HT-29 (cell line): ENCODE data around the gene SIVA1. TPM values are rescaled to one million over a fixed set of nuclear protein-coding genes. Genes with fewer than 3 reads are reported as not detected.

Experiments used
- DNase-seq: peaks from one replicate; pipeline ENCODE4 v3.0.0-alpha.2; 2015; ENCODE audit warnings: low spot score
- total RNA-seq: library from RNA; depleted of rRNA; stranded (reverse); fragments of >200 nt; shearing (Covaris generic); gene quantifications from 2 replicates; pipeline ENCODE4 v1.2.3, GENCODE V29; 2014; rRNA removed

SIVA1 gene, protein sequence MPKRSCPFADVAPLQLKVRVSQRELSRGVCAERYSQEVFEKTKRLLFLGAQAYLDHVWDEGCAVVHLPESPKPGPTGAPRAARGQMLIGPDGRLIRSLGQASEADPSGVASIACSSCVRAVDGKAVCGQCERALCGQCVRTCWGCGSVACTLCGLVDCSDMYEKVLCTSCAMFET
- total RNA-seq = 243 and 250 TPM in 2 replicates

DNA sequence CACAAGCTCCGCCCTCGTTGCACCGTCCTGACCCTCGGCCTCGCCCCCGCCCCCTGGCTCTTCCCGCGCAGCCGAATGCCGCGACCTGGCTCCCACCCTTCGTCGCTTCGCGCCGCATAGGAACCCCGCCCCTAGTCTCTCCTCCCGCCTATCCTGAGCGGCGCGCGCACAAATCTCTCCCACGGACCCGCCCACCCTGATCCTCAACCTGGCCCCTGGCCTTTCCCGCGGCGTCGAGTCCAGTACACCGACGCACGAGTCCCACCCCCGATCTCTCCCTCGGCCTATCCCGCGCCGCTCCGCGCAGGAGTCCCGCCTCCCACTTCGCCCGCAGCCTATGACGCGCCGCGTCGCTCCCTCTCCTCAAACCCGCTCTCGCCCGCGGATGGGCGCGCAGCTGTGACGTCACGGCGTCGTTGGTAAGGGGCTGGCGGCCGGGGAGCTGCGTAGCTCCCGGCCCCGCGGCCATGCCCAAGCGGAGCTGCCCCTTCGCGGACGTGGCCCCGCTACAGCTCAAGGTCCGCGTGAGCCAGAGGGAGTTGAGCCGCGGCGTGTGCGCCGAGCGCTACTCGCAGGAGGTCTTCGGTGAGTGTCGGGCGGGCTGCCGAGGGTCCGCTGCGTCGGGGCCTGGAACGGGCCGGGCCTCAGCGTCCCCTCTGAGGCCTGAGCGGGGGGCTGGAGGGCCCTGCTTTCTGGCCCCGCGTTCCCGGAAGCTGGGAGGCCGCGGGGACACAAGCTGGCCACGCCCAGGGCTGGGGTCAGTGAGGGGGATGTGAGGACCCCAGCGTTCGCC is at the start of gene SIVA1:
TSS of gene SIVA1 (plus strand) at position 413 of the 793 bp plus-strand sequence. CDS start at position 468, 55 bp downstream.
- DNase-seq = peak; percentile 95

DNA sequence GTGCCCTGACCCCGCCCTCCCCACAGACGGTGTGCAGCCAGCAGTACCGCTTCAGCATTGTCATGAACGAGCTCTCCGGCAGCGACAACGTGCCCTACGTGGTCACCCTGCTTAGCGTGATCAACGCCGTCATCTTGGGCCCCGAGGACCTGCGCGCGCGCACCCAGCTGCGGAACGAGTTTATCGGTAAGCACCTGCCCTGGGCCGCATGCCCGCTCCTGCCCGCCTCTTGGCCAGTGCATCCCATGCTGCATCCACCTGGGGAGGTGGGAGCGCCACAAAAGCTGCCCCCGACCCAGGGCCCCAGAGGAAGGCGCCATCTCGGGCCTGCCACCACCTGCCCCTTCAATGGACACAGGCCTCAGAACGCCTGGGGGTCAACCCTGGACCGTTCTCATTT is 49.7 kb upstream of the SIVA1 start:
- no peak for DNase-seq

DNA sequence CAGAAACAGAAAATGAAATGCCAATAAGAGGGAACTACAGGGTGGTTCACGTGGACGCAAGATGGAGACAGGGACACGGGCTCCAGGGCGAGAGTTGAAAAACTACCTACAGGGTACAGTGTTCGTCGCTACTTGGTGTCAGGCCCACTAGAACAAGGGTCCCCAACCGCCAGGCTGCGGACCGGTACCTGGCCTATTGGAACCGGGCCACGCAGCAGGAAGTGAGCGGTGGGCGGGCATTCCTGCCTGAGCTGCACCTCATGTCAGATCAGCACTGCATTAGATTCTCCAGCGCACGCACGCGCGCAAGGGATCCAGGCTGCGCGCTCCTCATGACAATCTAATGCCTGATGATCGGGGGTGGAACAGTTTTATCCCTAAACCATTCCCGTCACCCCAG is 48.7 kb upstream of the SIVA1 start:
- DNase-seq = no peak

DNA sequence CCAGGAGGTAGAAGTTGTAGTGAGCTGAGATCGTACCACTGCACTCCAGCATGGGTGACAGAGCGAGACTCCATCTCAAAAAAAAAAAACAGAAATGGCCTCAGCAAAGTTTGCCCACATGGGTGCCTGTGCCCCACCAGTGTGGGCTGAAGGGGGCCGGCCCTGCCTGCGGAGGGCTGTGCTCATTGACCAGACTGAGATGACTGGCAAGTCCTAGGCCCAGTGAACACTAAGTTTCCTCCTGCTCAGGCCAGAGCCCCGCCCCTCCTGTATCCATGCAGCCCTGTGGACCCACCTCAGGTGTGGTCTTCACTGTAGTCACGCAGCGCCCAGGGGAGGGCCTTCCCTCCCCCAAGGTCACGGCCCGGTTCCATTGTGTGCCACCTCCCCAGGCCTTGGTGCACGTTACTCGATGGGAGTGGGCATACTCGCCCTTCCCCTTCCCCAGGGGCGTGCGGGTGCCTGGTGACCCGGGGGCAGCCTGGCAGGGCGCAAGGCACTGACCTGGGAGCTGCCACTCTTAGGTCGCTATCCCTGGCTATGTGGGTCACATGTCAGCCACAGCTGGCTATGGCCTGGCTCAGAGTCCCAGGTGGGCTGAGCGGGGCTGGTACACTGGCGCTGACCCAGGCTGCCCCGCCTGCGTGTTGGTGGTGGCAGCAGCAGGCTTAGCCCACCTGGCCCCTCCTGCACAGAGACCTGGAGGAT is 47.5 kb upstream of the SIVA1 start:
- DNase-seq = no peak

DNA sequence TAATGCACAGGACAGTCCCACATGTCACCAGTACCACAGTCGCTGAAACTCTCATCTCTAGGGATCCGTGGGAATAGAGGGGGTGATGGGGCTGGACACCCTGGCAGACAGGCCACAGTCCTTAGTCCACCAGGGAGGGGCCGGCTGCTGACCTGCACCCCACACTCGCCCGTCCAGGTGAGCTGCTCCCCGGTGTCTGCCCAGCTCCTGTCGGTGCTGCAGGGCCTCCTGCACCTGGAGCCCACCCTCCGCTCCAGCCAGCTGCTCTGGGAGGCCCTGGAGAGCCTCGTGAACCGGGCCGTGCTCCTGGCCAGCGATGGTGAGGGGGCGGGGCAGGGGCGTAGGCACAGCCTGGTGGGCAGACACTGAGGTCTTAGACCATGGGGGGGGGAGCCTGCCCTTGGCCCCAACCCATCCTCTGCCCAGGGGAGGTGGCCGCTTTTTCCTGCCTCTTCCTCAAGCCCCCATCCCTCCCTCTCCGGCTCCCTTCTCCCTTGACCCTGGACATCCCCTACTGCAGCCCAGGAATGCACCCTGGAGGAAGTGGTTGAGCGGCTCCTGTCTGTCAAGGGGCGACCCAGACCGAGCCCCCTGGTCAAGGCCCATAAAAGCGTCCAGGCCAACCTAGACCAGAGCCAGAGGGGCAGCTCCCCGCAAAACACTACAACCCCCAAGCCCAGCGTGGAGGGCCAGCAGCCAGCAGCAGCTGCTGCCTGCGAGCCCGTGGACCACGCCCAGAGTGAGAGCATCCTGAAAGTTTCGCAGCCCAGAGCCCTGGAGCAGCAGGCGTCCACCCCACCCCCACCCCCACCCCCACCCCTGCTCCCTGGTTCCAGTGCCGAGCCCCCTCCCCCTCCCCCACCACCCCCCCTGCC is 46.0 kb upstream of the SIVA1 start:
- DNase-seq = no peak

DNA sequence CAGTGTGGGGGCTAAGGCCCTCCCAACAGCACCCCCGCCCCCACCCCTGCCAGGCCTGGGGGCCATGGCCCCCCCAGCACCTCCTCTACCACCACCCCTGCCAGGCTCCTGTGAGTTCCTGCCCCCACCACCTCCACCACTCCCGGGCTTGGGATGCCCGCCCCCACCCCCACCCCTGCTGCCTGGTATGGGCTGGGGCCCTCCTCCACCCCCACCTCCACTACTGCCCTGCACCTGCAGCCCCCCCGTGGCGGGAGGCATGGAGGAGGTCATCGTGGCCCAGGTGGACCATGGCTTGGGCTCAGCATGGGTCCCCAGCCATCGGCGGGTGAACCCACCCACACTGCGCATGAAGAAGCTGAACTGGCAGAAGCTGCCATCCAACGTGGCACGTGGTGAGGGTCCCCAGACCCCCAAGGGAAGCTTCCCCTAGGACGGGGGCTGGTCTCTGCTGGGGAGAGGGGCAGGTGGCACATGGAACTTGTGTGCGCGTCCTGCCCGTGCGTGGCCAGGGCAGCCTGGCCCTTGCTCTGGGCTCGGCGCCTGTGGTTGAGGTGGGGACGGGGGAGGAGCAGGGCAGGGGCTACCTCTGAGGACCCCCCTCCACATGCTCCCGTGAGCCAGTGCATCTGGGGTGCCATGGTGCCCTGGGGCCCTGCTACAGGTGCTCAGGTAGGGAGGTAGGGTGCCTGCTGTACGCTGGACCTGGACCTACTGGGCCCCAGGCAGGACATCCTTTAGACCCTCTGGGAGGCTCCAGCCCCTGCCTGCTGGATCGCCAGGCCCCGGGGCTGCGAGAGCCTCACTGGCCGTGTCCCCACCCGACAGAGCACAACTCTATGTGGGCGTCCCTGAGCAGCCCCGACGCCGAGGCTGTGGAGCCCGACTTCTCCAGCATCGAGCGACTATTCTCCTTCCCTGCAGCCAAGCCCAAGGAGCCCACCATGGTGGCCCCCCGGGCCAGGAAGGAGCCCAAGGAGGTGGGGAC is 45.0 kb upstream of the SIVA1 start:
- DNase-seq = no peak

DNA sequence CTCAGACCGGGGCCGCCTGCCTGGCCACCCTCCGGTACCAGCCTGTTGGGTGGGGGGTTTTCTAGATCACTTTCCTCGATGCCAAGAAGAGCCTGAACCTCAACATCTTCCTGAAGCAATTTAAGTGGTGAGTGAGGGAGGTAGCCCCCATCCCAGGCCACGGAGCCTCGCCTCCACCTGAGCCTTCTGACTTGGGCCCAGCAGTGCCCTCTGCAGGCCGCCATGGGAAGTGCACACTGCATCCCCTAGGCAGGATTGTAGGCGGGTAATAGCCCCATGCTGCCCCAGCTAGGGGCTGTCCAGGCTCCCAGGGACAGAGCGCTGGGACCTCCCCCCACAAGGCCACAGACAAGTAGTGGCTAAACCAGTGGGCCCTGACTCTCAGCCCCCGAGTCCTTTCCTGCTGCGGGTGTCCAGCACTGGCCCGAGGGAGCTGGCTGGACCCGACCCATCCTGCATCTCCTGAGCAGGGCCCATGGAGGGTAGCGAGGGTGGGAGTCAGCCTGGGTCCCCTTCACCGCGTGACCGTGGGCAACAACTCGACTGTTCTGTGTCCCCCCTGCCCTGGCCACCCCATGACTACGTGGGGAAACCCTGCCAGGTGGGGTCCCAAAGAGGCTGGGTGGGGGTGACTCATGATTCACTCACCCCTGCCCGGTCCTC is 44.2 kb upstream of the SIVA1 start:
- DNase-seq = peak; percentile 63

DNA sequence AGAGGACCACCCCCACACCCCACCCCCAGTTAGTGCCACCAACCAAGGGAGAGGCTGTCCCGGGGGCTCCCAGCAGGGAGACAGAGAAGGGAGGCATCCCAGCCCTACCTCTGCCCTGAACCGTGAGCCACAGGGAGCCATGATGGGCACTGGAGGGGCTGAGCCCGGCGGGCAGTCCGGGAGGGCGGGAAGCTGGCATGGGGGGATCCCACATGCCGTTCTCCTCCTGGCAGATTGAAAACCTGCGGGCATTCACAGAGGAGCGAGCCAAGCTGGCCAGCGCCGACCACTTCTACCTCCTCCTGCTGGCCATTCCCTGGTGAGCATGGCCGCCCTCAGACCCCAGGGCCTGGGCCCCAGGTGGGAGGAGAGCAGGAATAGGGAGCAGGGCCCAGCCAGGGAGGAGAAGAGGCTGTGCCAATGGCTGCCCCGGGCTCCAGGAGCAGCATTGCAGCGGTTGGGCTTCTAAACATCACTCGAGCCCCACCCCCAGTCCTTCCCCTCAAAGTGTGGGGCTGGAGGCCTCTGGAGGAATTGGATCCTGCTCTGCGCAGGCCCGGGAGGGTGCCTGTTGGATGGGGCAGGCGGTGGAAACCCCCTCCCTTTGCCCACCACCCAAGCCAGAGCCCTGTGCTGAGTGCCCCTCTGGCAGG is 43.4 kb upstream of the SIVA1 start:
- DNase-seq = no peak

DNA sequence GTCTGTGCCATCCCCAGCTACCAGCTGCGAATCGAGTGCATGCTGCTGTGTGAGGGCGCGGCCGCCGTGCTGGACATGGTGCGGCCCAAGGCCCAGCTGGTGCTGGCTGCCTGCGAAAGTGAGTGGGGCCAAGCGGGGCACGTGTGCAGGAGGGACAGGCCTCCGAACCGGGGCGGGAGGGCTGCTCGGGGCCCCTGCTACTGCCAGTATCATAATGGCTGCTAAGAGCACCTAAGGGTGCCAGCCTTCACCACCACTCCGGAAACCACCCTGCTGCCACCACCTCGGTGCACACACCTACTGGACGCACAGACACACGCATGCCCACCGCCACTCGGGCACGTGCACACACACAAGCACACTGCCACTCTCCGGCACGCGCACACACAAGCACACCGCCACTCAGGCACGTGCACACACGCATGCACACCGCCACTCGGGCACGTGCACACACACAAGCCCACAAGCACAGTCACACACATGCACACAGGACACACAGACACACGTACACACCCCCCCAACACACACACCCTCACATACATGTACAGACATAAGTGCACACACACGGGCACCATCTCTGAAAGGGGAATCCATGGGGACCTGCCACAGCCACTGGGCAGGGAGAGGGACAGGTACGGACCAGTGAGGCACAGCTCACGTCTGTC is 42.7 kb upstream of the SIVA1 start:
- DNase-seq = no peak

DNA sequence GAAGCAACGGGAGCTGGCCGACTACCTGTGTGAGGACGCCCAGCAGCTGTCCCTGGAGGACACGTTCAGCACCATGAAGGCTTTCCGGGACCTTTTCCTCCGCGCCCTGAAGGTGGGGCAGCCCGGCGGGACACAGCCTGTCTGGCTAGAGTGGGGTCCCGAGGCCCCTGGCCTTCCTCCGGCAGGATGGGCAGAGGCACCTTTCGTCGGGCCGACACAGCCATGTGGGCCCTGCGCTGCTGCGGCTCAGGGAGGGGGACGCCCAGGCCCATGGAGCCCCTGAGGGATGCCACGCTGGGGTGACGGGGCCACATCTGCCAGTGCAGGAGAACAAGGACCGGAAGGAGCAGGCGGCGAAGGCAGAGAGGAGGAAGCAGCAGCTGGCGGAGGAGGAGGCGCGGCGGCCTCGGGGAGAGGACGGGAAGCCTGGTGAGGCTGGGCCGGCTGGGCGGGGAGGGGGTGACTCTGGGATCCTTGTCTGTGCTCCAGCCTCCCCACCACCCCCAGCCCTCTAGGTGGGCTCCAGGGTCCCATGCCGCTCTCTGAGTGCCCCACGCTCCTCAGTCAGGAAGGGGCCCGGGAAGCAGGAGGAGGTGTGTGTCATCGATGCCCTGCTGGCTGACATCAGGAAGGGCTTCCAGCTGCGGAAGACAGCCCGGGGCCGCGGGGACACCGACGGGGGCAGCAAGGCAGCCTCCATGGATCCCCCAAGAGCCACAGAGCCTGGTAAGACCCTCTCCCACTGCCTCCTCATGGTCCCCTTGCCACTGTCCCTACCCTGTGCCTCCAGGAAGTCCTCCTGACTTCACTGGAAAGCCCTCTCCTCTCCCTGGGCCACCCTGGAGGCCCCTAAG is 39.8 kb upstream of the SIVA1 start:
- DNase-seq = no peak

DNA sequence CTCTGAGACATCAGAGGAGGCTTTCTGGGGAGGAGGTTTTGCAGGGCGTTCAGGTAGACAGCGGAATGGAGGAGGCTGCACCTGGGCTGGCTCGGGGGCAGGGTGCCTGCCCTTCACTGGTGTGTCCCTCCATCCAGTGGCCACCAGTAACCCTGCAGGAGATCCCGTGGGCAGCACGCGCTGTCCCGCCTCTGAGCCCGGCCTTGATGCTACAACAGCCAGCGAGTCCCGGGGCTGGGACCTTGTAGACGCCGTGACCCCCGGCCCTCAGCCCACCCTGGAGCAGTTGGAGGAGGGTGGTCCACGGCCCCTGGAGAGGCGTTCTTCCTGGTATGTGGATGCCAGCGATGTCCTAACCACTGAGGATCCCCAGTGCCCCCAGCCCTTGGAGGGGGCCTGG is 38.9 kb upstream of the SIVA1 start:
- no peak for DNase-seq

DNA sequence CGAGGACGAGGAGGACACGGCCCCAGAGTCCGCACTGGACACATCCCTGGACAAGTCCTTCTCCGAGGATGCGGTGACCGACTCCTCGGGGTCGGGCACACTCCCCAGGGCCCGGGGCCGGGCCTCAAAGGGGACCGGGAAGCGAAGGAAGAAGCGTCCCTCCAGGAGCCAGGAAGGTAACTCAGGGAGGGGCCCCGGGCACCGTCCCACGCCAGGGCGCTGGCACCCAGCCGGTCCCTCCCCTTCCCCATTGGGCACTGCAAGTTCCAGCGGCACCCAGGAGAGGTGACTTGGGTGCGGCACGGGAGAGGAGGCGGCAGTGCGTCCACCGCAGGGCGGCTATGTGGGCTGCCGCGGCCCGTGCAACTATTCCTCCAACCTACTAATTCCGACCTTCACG is 38.3 kb upstream of the SIVA1 start:
- DNase-seq = no peak

DNA sequence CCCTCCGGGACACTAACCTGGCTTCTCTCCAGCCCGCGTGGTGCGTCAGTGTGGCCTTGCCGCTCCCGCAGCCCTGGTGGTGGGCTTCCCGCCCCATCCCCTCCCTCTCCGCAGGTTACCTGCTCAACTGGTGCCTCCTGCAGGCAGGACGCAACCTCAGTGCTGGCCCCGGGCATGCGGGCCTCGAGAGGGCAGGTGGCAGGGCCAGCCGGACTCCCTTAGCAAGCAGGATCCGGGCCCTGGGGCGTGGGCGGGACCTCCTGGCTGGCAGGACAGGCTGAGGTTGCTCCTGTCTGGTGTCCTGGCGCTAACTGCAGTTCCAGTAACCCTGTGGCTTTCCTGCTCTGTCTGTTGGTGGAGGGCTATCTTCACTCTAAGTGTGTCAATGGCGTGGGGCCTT is 37.5 kb upstream of the SIVA1 start:
- DNase-seq = no peak

DNA sequence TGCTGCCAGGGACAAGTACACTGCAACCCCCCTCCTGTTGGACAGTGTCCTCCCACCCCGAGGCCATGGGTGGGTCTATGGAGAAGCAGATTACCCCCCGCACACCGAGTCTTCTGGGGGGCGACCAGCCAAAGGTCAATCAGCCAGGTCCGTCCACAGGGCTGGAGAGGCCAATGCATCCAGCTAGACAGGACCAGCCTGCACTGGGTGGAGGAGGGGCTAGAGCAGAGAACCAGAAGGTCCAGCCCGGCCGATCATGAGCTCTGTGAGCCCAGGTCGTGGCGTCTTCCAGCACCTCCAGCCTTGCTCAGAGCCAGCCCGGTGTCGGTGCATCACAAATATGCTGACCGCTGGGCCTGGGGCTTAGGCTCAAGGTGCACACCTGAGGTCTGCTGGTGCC is 37.1 kb upstream of the SIVA1 start:
- no peak for DNase-seq

DNA sequence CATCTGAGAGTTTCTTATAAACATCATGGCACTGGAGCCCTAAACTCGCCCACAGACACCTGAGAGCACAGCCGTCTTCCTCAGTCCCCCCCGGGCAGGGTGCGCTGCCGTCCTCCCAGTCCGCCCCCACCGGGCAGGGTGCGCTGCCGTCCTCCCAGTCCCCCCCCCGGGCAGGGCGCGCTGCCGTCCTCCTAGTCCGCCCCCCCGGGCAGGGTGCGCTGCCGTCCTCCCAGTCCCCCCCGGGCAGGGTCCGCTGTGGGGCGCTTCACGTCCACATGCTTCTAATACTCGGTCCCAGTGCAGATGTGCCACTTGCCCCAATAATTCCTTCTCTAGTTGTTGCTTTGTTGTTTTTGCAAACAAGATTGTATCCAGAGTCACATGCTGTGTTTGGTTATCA is 35.8 kb upstream of the SIVA1 start:
- no peak for DNase-seq

DNA sequence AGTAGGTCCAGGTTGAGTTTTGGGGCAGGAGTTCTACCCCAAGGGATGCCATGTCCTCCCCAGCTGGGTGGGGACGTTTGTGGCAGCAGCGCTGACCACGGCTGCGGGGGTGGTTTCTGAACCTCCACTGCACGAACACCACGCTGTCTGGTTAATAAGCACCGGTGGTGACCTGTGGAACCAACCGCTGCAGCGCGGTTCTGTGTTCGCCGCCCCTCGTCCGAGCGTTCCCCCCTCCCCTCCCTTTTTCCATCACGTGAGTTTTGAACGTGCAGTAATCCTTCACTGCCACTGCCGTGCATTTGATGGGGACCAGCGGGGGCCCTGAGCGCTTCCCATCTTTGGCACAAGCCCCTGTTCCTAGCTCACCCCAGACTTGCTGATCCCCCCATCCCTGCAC is 35.3 kb upstream of the SIVA1 start:
- no peak for DNase-seq

DNA sequence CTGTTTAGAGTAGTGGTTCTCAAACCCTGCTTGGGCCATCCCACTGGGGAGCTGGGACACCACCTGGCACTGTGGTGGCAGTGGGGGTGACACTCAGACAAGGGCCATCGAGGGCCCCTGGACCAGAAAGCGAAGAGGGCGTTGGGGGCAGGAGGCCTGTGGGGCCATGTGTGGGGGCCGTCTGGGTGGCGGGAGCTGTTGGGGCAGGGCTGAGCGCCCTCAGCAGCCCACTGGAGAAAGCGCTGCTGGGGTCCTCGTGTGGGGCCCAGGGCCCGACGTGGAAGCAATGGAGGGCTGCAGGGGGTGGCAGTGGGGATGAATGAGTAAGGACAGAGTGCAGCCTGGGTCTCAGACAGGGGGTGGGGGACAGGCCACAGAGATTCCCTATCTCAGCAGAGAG is 34.8 kb upstream of the SIVA1 start:
- no peak for DNase-seq

DNA sequence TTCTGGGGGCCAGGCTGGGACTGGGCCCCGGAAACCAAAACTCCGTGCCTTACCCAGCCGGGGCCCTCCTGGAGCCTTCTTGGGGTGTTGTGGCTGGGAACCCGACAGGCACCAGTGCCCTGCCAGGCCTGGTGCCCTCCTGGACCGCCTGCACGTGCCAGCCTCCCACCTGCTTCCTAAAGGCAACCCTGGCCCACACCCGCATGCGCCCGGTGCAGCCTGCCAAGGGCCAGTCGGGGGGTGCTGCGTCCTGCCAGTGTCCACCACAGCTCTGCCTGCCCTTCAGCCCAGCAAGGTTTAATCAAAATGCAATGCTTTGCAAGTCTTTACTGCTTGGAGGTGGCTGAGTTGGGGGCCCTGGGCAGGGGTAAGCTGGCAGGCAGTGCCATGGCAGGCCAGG is 34.1 kb upstream of the SIVA1 start:
- no peak for DNase-seq
